GM21528 (cell line): Measurements from ENCODE around the gene CLIP1.
"Not testable (repeated sequence)": the region's sequence is repeated elsewhere in the genome, so short reads cannot be mapped to it uniquely, and the experiment has no call there.

Experiments
- ATAC-seq: cut with Tn5 transposase; IDR thresholded peaks from one replicate; pipeline ENCODE4 v1.9.1; 2021; ENCODE audit warnings: mild to moderate bottlenecking, moderate library complexity; ENCODE audit not compliant: unreplicated experiment, low FRiP score

The CLIP1 gene

GRCh38 chr12:122399592-122400373, 22.7 kb downstream of the CLIP1 start:
- no peak for ATAC-seq

GRCh38 chr12:122399254-122399591, 23.2 kb downstream of the CLIP1 start:
- ATAC-seq: no peak

- ATAC-seq: not testable (repeated sequence)
Observed at GRCh38 chr12:122397981-122398380, 24.5 kb downstream of the CLIP1 start.

- no peak for ATAC-seq
Observed at GRCh38 chr12:122395319-122395718, 27.1 kb downstream of the CLIP1 start.

- ATAC-seq: no peak
Observed at GRCh38 chr12:122394626-122395194, 27.8 kb downstream of the CLIP1 start.

GRCh38 chr12:122393817-122394216, 28.7 kb downstream of the CLIP1 start:
- no peak for ATAC-seq

- no peak for ATAC-seq
Observed at GRCh38 chr12:122392411-122392810, 30.1 kb downstream of the CLIP1 start.

- ATAC-seq: no peak
Observed at GRCh38 chr12:122389677-122390076, 32.8 kb downstream of the CLIP1 start.

- ATAC-seq: no peak
Observed at GRCh38 chr12:122387887-122388286, 34.6 kb downstream of the CLIP1 start.

- no peak for ATAC-seq
Observed at GRCh38 chr12:122385171-122386016, 37.1 kb downstream of the CLIP1 start.

- ATAC-seq: no peak
Observed at GRCh38 chr12:122382919-122383350, 39.5 kb downstream of the CLIP1 start.

- ATAC-seq: no peak
Observed at GRCh38 chr12:122381021-122381420, 41.4 kb downstream of the CLIP1 start.

GRCh38 chr12:122376751-122377150, 45.7 kb downstream of the CLIP1 start:
- ATAC-seq: not testable (repeated sequence)

- ATAC-seq: no peak
Observed at GRCh38 chr12:122374707-122375106, 47.8 kb downstream of the CLIP1 start.

GRCh38 chr12:122371475-122372045, 50.9 kb downstream of the CLIP1 start:
- ATAC-seq: no peak

- ATAC-seq: no peak
Observed at GRCh38 chr12:122368361-122369073, 54.0 kb downstream of the CLIP1 start.

- not testable (repeated sequence) for ATAC-seq
Observed at GRCh38 chr12:122367632-122368031, 54.8 kb downstream of the CLIP1 start.

GRCh38 chr12:122366685-122367475, 55.6 kb downstream of the CLIP1 start:
- ATAC-seq: no peak

- not testable (repeated sequence) for ATAC-seq
Observed at GRCh38 chr12:122365226-122365625, 57.2 kb downstream of the CLIP1 start.

- no peak for ATAC-seq
Observed at GRCh38 chr12:122363782-122364181, 58.7 kb downstream of the CLIP1 start.
